ENCODE results near the gene RALB. TPM values are rescaled to one million over a fixed set of nuclear protein-coding genes. Genes with fewer than 3 reads are reported as not detected.

Gene RALB
- total and polyA plus RNA-seq, 2 of the 4 experiments (the other 2 are of a cell fraction): 53.6 to 54.7 TPM

- H3K9me1 ChIP-seq (ENCODE audit: insufficient read depth, low read length): peaks cover 13% of the 10 kb centered on the region
- no peak overlapping the region for H2AFZ ChIP-seq (replicated peaks; ENCODE audit: low read length, poor library complexity)
- no peak overlapping the region for H3K9ac ChIP-seq (ENCODE audit: low read depth, low read length)
- no peaks in the 10 kb centered on the region for H3K9me3 ChIP-seq (ENCODE audit: control insufficient read depth, insufficient read depth, low read length)
- H3K4me2 ChIP-seq (ENCODE audit: low read depth, low read length): no peak overlapping the region
- H3K18ac ChIP-seq (ENCODE audit: low read depth, low read length): no peak overlapping the region; the same call in 1 of the 2 replicates
- ChIA-PET CTCF (interaction anchor here (2.1 kb wide), 1 partner anchor 25 kb away, joined by 5 read pairs; no protein-coding TSS in a partner anchor), POLR2A (ENCODE audit: unreplicated experiment) (interaction anchor here (0.9 kb wide), 1 partner anchor 36 kb away, joined by 4 read pairs; the partner anchor contains the start of gene RALB)
- no peak overlapping the region for H2BK20ac ChIP-seq (ENCODE audit: low read depth, low read length)
- DNase-seq (no peak), ATAC-seq (ENCODE audit: low read depth) (no peak)
- no peak overlapping the region for H4K8ac ChIP-seq (ENCODE audit: low read depth in 2 of 2, low read length in 2 of 2)
- H2BK5ac ChIP-seq (ENCODE audit: low read depth, low read length, poor library complexity, severe bottlenecking): no peak overlapping the region
- H3K27me3 ChIP-seq (ENCODE audit: control insufficient read depth, insufficient read depth, low read length): no peaks in the 10 kb centered on the region
- H3K4ac ChIP-seq (ENCODE audit: low read depth, low read length): no peak overlapping the region
- intact Hi-C loops (cut with micrococcal nuclease): no loop called here
- no peak overlapping the region for H4K91ac ChIP-seq (ENCODE audit: insufficient read depth, low read depth, low read length)
- peaks cover 16 to 37% of the 10 kb centered on the region in 2 experiments for H3K79me1 ChIP-seq (ENCODE audit: low read depth in 1 of 2, low read length in 2 of 2)
- H2BK15ac ChIP-seq (ENCODE audit: low read depth, low read length): no peak overlapping the region
- no TSS peak for BruUV-seq (replicated peaks)
- H2AK9ac ChIP-seq (replicated peaks; ENCODE audit: low read depth, low read length, poor library complexity): no peak overlapping the region
- no peak overlapping the region for H3K23ac ChIP-seq (ENCODE audit: low read depth, low read length)
- TF ChIP-seq CHD1 (IDR thresholded peaks at IDR 0.05; ENCODE audit: low read depth, low read length) (no peak), RFX5 (IDR thresholded peaks at IDR 0.05; ENCODE audit: low read depth, low read length) (no peak), FOS (IDR thresholded peaks at IDR 0.05; ENCODE audit: low read depth, low read length) (no peak), SMC3 (IDR thresholded peaks at IDR 0.05; ENCODE audit: low read depth, low read length) (no peak), ELK1 (IDR thresholded peaks at IDR 0.05; ENCODE audit: borderline replicate concordance, low read depth, low read length) (no peak), USF2 (IDR thresholded peaks at IDR 0.05; ENCODE audit: low read depth, low read length) (no peak)
- peaks cover 13% of the 10 kb centered on the region; the same call in 1 of the 2 replicates for H4K20me1 ChIP-seq (ENCODE audit: insufficient read depth, low read length)
- H3K56ac ChIP-seq (ENCODE audit: extremely low read depth, insufficient read depth, low read length): no peak overlapping the region
- WGBS, 2 experiments (ENCODE audit: extremely low coverage in 2 of 2, insufficient read length in 1 of 2): 100% methylated on average over 1 of the region's 1 CpG; no CpG with 5 or more reads in 1 of the 2 experiments
- peaks cover 4% of the 10 kb centered on the region for H3K36me3 ChIP-seq (ENCODE audit: control insufficient read depth, insufficient read depth, low read length)
- in situ Hi-C loops (cut with MboI; ENCODE audit: low sequenced_read_pairs): no loop called here
- no peak overlapping the region for H2AK5ac ChIP-seq (ENCODE audit: low read depth, low read length)
- no peak overlapping the region for H4K5ac ChIP-seq (ENCODE audit: low read depth, low read length)
- H3K14ac ChIP-seq (replicated peaks; ENCODE audit: low read depth, low read length): no peak overlapping the region
- H2BK120ac ChIP-seq (ENCODE audit: low read depth, low read length): no peak overlapping the region
- dilution Hi-C loops (cut with HindIII; ENCODE audit: low sequenced_read_pairs, unreplicated experiment): no loop called here
- H3K4me3 ChIP-seq (ENCODE audit: insufficient read depth, low read depth, low read length): no peak overlapping the region
- H3K4me1 ChIP-seq (ENCODE audit: control insufficient read depth, insufficient read depth, low read length): peaks cover 15% of the 10 kb centered on the region
- H3K27ac ChIP-seq (ENCODE audit: insufficient read depth, low read length): no peak overlapping the region
Measured at GRCh38 chr2:120288016-120288373, 35.3 kb downstream of the RALB start.
